GM12878 (cell line): ENCODE data around the gene CD68. TPM values are rescaled to one million over a fixed set of nuclear protein-coding genes. Genes with fewer than 3 reads are reported as not detected.

Experiments
- ATAC-seq: fragments of 200-7000 bp; cut with Tn5 transposase; 3 replicates; pipeline ENCODE4 v1.9.1; 2020; ENCODE audit warnings: mild to moderate bottlenecking, moderate library complexity
- BruUV-seq: library from RNA; stranded (reverse); fragments of 400-500 nt; replicated peaks from 2 replicates; lab custom pipeline; 2021; lab: Mats Ljungman, UMichigan
- CTCF ChIA-PET: fragments of 300-600 bp; sonication (Branson Sonifier 250); formaldehyde crosslinking; extraction: SDS; loops from one replicate; lab custom pipeline; 2021; ENCODE audit warnings: inconsistent platforms; lab: Yijun Ruan, JAX
- POLR2A ChIA-PET: fragments of 350-600 bp; formaldehyde crosslinking; extraction: SDS; loops from one replicate; lab custom pipeline; 2021; ENCODE audit warnings: inconsistent platforms; lab: Charles Lee
- RAD21 ChIA-PET: fragments of 300-600 bp; sonication (Branson Sonifier 250); formaldehyde crosslinking; loops from one replicate; lab custom pipeline; 2023; ENCODE audit warnings: antibody characterized with exemption; ENCODE audit not compliant: unreplicated experiment; lab: Charles Lee
- SMC1A ChIA-PET: fragments of 300-600 bp; sonication (Branson Sonifier 250); formaldehyde crosslinking; loops from one replicate; lab custom pipeline; 2023; ENCODE audit not compliant: unreplicated experiment, uncharacterized antibody; lab: Charles Lee
- DNase-seq: peaks from one replicate; pipeline ENCODE4 v3.0.0-alpha.2; 2011; ENCODE audit warnings: low read depth, low spot score
- FAIRE-seq: peaks from 3 replicates; lab custom pipeline; 2011; peaks lifted over from hg19 to GRCh38; lab: Jason Lieb, UNC
- H2AFZ ChIP-seq: 2 replicates; pipeline ENCODE4 v1.6.0; 2011; ENCODE audit warnings: low read depth, low read length, control low read depth; ENCODE audit not compliant: control insufficient read depth
- H3K27ac ChIP-seq: 2 replicates; pipeline ENCODE4 v1.5.1; 2011; ENCODE audit warnings: control low read depth; ENCODE audit not compliant: control insufficient read depth, insufficient read depth
- H3K27me3 ChIP-seq, 2 experiments: replicated peaks in 1 of 2; 2 replicates each; pipeline versions ENCODE4 v1.6.0 to v1.6.1; 2011; ENCODE audit warnings: low read length in 1 of 2; ENCODE audit not compliant: control insufficient read depth in 2 of 2, insufficient read depth in 2 of 2
- H3K36me3 ChIP-seq, 2 experiments: 2 replicates each; pipeline ENCODE4 v1.5.1; 2011; ENCODE audit warnings: low read length in 1 of 2; ENCODE audit not compliant: control insufficient read depth in 2 of 2, insufficient read depth in 2 of 2
- H3K4me1 ChIP-seq: 2 replicates; pipeline ENCODE4 v1.6.1; 2011; ENCODE audit warnings: mild to moderate bottlenecking, low read length, moderate library complexity, mixed read lengths; ENCODE audit not compliant: control insufficient read depth, insufficient read depth
- H3K4me2 ChIP-seq: 2 replicates; pipeline ENCODE4 v1.6.0; 2011; ENCODE audit warnings: control low read depth; ENCODE audit not compliant: control insufficient read depth, insufficient read depth
- H3K4me3 ChIP-seq: fragments of 200-600 bp; sonication (generic); 2 replicates; pipeline ENCODE4 v1.5.1; 2016
- H3K79me2 ChIP-seq: 2 replicates; pipeline ENCODE4 v1.6.0; 2011; ENCODE audit warnings: low read length; ENCODE audit not compliant: control insufficient read depth, insufficient read depth
- H3K9ac ChIP-seq: 2 replicates; pipeline ENCODE4 v1.8.0; 2011; ENCODE audit warnings: low read length, control low read depth, mixed read lengths; ENCODE audit not compliant: control insufficient read depth, insufficient read depth
- H3K9me3 ChIP-seq: replicated peaks from 3 replicates; pipeline ENCODE4 v1.5.1; 2011; ENCODE audit warnings: mild to moderate bottlenecking, low read length; ENCODE audit not compliant: control insufficient read depth, insufficient read depth
- H4K20me1 ChIP-seq: 2 replicates; pipeline ENCODE4 v1.6.0; 2011; ENCODE audit not compliant: control insufficient read depth, insufficient read depth
- CBX3 ChIP-seq: fragments of 200-600 bp; sonication (generic); IDR thresholded peaks from 2 replicates; pipeline ENCODE4 v1.6.1; 2016; ENCODE audit warnings: low read depth, borderline replicate concordance
- FOS ChIP-seq: IDR thresholded peaks from 3 replicates; pipeline ENCODE4 v1.6.1; 2011; ENCODE audit warnings: borderline replicate concordance; ENCODE audit not compliant: insufficient read length; ENCODE audit errors: extremely low read depth
- HDGF ChIP-seq: fragments of 450-650 bp; IDR thresholded peaks from 2 replicates; pipeline ENCODE4 v1.6.1; 2016; ENCODE audit warnings: antibody characterized with exemption
- KLF5 ChIP-seq: fragments of 450-650 bp; IDR thresholded peaks from 2 replicates; pipeline ENCODE4 v1.6.1; 2014; ENCODE audit warnings: mild to moderate bottlenecking; ENCODE audit not compliant: partially characterized antibody
- MXI1 ChIP-seq: fragments of 150-350 bp; IDR thresholded peaks from 2 replicates; pipeline ENCODE4 v1.6.1; 2011; ENCODE audit warnings: low read depth, mild to moderate bottlenecking, inconsistent platforms, low read length, improper control_type of control experiment
- SIN3A ChIP-seq: IDR thresholded peaks from 2 replicates; pipeline ENCODE4 v1.6.1; 2012; ENCODE audit warnings: low read depth, low read length, improper control_type of control experiment
- SRF ChIP-seq, 2 experiments: IDR thresholded peaks; 2 replicates each; pipeline ENCODE4 v1.6.1; 2011; ENCODE audit warnings: low read depth in 2 of 2, low read length in 2 of 2, mild to moderate bottlenecking in 1 of 2, moderate library complexity in 1 of 2
- SUPT20H ChIP-seq: IDR thresholded peaks from 2 replicates; pipeline ENCODE4 v1.6.1; 2011; ENCODE audit warnings: low read depth, mild to moderate bottlenecking, low read length, moderate library complexity, borderline replicate concordance; ENCODE audit not compliant: control insufficient read depth
- TCF12 ChIP-seq: IDR thresholded peaks from 2 replicates; pipeline ENCODE4 v1.6.1; 2011; ENCODE audit warnings: low read depth, mild to moderate bottlenecking, low read length
- WGBS: methylation state at CpG from one replicate; pipeline ENCODE4 v1.1.6; 2016; ENCODE audit warnings: low lambda C conversion rate; ENCODE audit not compliant: insufficient replicate concordance, insufficient coverage; ENCODE audit errors: missing lambda C conversion rate; 5-methylcytosine and 5-hydroxymethylcytosine counted together
- in situ Hi-C: fragments of 300-500 bp; cut with MboI; formaldehyde crosslinking; loops from 9 replicates; pipeline ENCODE4 v1.14.3; 2018; ENCODE audit warnings: mixed read lengths
- intact Hi-C: fragments of 100-400 bp; cut with micrococcal nuclease; formaldehyde crosslinking; loops from one replicate; pipeline ENCODE4 v1.14.2; 2022; ENCODE audit not compliant: unreplicated experiment
- polyA plus RNA-seq, 11 experiments: library from polyadenylated mRNA; depleted of rRNA in 4 of 11; unstranded in 6 of 11; stranded (reverse) in 5 of 11; fragments of >200 nt; fragmentation: Nextera tagmentation in 4 of 11; fragmentation: Illumina TruSeq in 1 of 11; extraction: Ambion mirVana in 4 of 11; extraction: Trizol in 1 of 11; gene quantifications; 1 replicate in 1 of 11; 2 replicates in 10 of 11; pipeline versions ENCODE4 v1.2.1 to v1.2.3, GENCODE V29; 2011 to 2016; ENCODE audit warnings: inconsistent platforms in 2 of 11, missing spikeins in 2 of 11, low read depth in 1 of 11
- total RNA-seq, 4 experiments: library from RNA; depleted of rRNA in 3 of 4; stranded (reverse); fragments of >200 nt in 3 of 4; fragmentation: Illumina TruSeq in 1 of 4; extraction: Trizol in 1 of 4; gene quantifications; 2 replicates each; pipeline versions ENCODE4 v1.2.1 to v1.2.3, GENCODE V29; 2013 to 2021
- TF ChIP-seq, protein P1 (sequence below): fragments of 150-350 bp; IDR thresholded peaks from 2 replicates; pipeline ENCODE4 v1.6.1; 2016; ENCODE audit warnings: low read depth, low read length
- TF ChIP-seq, protein P2 (sequence below): IDR thresholded peaks from 2 replicates; pipeline ENCODE4 v1.6.1; 2012; ENCODE audit warnings: mild to moderate bottlenecking, low read depth, low read length
- TF ChIP-seq, protein P3 (sequence below): fragments of 450-650 bp; IDR thresholded peaks from 2 replicates; pipeline ENCODE4 v1.6.1; 2017; ENCODE audit warnings: low read depth, mild to moderate bottlenecking, moderate library complexity

Gene CD68
- total and polyA plus RNA-seq, 10 of the 15 experiments (the other 5 are each of a cell fraction or from before 2014, with no cell fraction given) = 2.6 to 6.9 (median 3.8) TPM

DNA sequence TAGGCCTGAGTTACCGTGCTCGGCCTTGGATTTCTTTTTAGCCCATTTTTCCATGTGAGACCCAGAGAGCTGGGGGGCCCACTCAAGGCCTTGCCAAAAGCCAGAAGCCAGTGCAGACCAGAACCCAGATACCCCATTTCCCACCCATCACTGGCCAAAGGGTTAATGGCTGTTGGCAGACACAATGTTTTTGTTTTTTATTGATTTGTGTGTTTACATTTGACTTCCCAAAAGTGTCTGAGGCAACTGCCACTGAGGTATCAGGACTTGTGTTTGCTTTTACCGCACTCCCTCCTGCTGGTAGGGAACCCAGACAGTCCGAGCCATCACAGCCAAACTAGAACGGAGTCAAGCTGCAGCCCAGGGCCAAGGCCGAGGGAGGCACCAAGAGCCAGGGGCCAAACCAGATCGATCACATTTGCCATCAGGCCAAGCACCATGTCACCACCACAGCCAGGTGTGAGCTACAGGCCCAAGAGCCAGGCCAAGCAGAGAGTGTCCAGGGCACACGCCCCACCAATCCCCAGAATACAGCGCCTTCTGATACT lies 38.3 kb upstream of the CD68 start (continued):
- TF ChIP-seq, protein P1, sequence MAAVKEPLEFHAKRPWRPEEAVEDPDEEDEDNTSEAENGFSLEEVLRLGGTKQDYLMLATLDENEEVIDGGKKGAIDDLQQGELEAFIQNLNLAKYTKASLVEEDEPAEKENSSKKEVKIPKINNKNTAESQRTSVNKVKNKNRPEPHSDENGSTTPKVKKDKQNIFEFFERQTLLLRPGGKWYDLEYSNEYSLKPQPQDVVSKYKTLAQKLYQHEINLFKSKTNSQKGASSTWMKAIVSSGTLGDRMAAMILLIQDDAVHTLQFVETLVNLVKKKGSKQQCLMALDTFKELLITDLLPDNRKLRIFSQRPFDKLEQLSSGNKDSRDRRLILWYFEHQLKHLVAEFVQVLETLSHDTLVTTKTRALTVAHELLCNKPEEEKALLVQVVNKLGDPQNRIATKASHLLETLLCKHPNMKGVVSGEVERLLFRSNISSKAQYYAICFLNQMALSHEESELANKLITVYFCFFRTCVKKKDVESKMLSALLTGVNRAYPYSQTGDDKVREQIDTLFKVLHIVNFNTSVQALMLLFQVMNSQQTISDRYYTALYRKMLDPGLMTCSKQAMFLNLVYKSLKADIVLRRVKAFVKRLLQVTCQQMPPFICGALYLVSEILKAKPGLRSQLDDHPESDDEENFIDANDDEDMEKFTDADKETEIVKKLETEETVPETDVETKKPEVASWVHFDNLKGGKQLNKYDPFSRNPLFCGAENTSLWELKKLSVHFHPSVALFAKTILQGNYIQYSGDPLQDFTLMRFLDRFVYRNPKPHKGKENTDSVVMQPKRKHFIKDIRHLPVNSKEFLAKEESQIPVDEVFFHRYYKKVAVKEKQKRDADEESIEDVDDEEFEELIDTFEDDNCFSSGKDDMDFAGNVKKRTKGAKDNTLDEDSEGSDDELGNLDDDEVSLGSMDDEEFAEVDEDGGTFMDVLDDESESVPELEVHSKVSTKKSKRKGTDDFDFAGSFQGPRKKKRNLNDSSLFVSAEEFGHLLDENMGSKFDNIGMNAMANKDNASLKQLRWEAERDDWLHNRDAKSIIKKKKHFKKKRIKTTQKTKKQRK = no peak
- TF ChIP-seq KLF5 = no peak

DNA sequence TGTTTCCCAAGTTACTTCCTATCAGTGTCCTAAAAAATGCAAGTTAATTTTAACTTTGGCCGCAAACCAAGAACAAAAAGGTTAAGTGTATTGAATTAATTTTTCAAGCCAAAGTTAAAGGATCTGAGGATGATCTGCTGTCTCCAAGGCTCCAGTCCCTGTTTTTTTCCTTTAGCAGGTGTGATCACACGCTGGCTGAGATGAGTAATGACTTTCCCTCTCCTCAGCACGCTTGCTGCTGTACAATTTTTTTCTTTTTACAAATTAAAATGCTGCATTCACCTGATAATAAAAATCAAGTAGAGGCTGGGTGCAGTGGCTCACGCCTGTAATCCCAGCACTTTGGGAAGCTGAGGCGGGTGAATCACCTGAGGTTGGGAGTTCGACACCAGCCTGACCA lies 34.5 kb upstream of the CD68 start:
- no peaks in the 10 kb centered on the region; a peak in 1 of 4 replicates for H3K27me3 ChIP-seq
- no peaks in the 10 kb centered on the region for H3K79me2 ChIP-seq
- no peak overlapping the region for H3K4me3 ChIP-seq
- FAIRE-seq = no peak
- peaks cover 16% of the 10 kb centered on the region for H3K4me1 ChIP-seq
- POLR2A ChIA-PET = interaction anchor here (0.6 kb wide), 1 partner anchor 12 kb away, joined by 5 read pairs; no protein-coding TSS in a partner anchor
- intact Hi-C loops = no loop called here
- no peaks in the 10 kb centered on the region for H3K9me3 ChIP-seq
- DNase-seq = no peak
- no peak for TF ChIP-seq SRF (IDR thresholded peaks at IDR 0.05; ENCODE audit: low read depth in 2 of 2, low read length in 2 of 2)
- TF ChIP-seq CBX3 = no peak
- no peak for TF ChIP-seq FOS
- TF ChIP-seq, protein P2, sequence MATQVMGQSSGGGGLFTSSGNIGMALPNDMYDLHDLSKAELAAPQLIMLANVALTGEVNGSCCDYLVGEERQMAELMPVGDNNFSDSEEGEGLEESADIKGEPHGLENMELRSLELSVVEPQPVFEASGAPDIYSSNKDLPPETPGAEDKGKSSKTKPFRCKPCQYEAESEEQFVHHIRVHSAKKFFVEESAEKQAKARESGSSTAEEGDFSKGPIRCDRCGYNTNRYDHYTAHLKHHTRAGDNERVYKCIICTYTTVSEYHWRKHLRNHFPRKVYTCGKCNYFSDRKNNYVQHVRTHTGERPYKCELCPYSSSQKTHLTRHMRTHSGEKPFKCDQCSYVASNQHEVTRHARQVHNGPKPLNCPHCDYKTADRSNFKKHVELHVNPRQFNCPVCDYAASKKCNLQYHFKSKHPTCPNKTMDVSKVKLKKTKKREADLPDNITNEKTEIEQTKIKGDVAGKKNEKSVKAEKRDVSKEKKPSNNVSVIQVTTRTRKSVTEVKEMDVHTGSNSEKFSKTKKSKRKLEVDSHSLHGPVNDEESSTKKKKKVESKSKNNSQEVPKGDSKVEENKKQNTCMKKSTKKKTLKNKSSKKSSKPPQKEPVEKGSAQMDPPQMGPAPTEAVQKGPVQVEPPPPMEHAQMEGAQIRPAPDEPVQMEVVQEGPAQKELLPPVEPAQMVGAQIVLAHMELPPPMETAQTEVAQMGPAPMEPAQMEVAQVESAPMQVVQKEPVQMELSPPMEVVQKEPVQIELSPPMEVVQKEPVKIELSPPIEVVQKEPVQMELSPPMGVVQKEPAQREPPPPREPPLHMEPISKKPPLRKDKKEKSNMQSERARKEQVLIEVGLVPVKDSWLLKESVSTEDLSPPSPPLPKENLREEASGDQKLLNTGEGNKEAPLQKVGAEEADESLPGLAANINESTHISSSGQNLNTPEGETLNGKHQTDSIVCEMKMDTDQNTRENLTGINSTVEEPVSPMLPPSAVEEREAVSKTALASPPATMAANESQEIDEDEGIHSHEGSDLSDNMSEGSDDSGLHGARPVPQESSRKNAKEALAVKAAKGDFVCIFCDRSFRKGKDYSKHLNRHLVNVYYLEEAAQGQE = no peak
- no peak for TF ChIP-seq SIN3A
- no peak for TF ChIP-seq SUPT20H
- no peak for TF ChIP-seq HDGF
- TF ChIP-seq TCF12 = no peak
- no peak for TF ChIP-seq MXI1
- TF ChIP-seq, protein P3, sequence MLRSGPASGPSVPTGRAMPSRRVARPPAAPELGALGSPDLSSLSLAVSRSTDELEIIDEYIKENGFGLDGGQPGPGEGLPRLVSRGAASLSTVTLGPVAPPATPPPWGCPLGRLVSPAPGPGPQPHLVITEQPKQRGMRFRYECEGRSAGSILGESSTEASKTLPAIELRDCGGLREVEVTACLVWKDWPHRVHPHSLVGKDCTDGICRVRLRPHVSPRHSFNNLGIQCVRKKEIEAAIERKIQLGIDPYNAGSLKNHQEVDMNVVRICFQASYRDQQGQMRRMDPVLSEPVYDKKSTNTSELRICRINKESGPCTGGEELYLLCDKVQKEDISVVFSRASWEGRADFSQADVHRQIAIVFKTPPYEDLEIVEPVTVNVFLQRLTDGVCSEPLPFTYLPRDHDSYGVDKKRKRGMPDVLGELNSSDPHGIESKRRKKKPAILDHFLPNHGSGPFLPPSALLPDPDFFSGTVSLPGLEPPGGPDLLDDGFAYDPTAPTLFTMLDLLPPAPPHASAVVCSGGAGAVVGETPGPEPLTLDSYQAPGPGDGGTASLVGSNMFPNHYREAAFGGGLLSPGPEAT = no peak
- TF ChIP-seq, all 136 proteins: peak for 0
- no peak overlapping the region for H3K9ac ChIP-seq
- 46% methylated on average over 6 of the region's 6 CpGs for WGBS
- ChIA-PET RAD21 (no interaction called here), CTCF (interaction anchor here (1.1 to 2.8 kb wide), 3 partner anchors 15 to 30 kb away, joined by 3 to 10 read pairs (median 5); no protein-coding TSS in a partner anchor), SMC1A (no interaction called here)
- H2AFZ ChIP-seq = no peak overlapping the region
- H3K4me2 ChIP-seq = no peak overlapping the region
- no peaks in the 10 kb centered on the region for H3K36me3 ChIP-seq
- in situ Hi-C loops = no loop called here
- H4K20me1 ChIP-seq = no peaks in the 10 kb centered on the region
- ATAC-seq = no peak
- H3K27ac ChIP-seq = no peak overlapping the region
- no TSS peak for BruUV-seq
